NCI-H146 treated with DMSO at 0.1 percent for 48 hours (cell line): Measurements from ENCODE around the gene DMWD.
"Not testable (repeated sequence)": the region's sequence is repeated elsewhere in the genome, so short reads cannot be mapped to it uniquely, and the experiment has no call there.

Experiments
- DNase-seq: peaks from one replicate; lab custom pipeline; 2025; ENCODE audit not compliant: unreplicated experiment; lab: John Stamatoyannopoulos, UW

The DMWD gene

GRCh38 chr19:45753548-45753947 lies 39.1 kb downstream of the DMWD start:
- no peak for DNase-seq

- DNase-seq: no peak
Measured at GRCh38 chr19:45752639-45753038, 40.0 kb downstream of the DMWD start.

GRCh38 chr19:45751483-45751882 lies 41.2 kb downstream of the DMWD start:
- DNase-seq: not testable (repeated sequence)

DNA sequence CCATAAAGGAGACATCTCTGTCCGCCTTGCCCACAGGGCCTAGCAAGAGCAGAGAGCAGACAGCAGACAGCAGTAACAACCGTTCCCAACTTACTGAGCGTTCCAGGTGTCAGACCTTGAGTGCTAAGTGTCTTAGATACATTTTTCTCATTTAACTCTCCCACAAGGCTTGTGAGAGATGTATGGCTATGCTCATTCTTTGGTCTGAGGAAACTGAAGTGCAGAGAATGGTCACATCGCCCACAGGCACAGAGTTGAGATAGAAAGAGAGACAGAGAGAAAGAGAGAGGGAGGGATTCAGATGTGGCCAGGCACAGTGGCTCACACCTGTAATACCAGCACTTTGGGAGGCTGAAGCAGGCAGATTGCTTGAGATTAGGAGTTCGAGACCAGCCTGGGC lies 45.1 kb downstream of the DMWD start:
- no peak for DNase-seq

DNA sequence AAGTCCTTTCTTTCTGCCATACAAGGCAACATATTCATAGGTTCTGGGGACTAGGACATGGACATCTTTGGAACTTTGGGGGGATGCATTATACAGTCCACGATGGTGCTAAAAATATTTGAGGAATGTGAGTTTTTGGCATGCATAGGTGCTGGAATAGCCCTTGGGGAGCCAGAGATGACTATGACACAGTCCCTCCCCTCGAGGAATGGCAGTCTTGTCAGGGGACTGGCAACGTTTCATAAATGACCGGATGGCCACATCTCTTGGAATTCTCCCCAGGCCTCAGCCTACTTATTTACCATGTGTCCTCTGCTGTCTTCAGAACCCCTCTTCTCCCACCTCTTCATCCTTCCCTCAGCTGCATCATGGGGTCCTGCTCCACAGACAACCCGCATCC lies 45.8 kb downstream of the DMWD start:
- DNase-seq: no peak

DNA sequence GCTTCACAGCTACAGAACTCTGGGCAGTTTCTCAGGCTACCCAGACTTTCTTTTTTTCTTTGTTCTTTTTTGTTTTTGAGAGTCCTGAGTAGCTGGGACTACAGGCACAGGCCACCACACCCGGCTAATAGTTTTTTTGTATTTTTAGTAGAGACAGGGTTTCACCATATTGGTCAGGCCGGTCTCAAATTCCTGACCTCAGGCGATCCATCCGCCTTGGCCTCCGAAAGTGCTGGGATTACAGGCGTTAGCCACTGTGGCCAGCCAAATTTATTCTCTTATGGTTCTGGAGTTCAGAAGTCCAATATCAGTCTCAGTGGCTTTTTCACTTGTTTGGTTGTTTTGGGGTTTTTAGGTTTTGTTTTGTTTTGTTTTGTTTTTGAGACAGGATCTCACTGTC lies 47.0 kb downstream of the DMWD start:
- no peak for DNase-seq

GRCh38 chr19:45742969-45743368 lies 49.7 kb downstream of the DMWD start:
- no peak for DNase-seq

DNA sequence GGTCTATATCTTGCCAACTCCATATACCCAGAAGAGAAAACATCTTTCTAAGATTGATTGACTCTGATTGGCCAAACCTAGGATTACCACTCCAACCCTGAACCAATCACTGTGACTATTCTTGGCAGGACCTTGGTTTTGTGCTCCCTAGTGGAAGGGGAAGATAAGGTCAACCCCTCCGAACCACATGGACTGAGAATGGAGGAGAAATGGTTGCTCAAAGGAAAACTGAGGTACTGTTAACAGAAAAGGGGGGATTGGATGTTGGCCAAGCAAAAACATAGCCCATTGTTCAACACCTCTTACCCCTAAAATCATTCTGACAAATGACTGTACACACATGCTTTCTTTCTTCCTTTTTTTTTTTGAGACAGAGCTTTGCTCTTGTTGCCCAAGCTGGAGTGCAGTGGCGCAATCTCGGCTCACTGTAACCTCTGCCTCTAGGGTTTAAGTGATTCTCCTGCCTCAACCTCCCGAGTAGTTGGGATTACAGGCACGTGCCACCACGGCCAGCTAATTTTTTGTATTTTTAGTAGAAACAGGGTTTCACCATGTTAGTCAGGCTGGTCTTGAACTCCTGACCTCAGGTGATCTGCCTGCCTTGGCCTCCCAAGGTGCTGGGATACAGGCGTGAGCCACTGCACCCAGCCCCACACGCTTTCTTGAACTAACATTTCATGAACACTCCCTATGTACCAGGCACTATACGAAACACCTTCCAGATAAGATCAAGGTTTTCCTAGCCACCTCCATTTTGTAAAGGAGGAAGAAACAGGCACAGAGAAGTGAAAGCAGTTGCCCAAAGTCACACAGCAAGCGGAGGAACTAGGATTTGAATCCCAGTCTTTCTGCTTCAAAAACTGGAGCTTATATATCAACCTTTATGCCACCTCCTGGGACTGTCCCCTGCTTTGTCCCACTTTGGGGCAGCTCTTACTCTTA lies 52.9 kb downstream of the DMWD start:
- DNase-seq: no peak

GRCh38 chr19:45733160-45733810 lies 59.4 kb downstream of the DMWD start, which contains the start of gene MEIOSIN:
MEIOSIN (plus strand) TSS chr19:45733439; CDS start chr19:45735377, 1,938 bp downstream.
- no peak for DNase-seq
